Gastroesophageal sphincter (tissue), 4 donors: Measurements from ENCODE around the gene HNRNPUL1. TPM values are rescaled to one million over a fixed set of nuclear protein-coding genes. Genes with fewer than 3 reads are reported as not detected.
A peak's percentile ranks its signal among the peaks of the same experiment; 100 is the strongest.

Experiments
- ATAC-seq: fragments of 150-250 bp; one replicate; pipeline ENCODE4 v1.9.1; 2016; ENCODE audit warnings: mild to moderate bottlenecking, moderate library complexity
- H3K27ac ChIP-seq, 4 donors: fragments of 200-600 bp; sonication (generic) in 3 of 4; 1 replicate in 3 of 4; 2 replicates in 1 of 4; pipeline ENCODE4 v1.5.1; 2016 to 2019
- H3K27me3 ChIP-seq: fragments of 200-600 bp; sonication (generic); one replicate; pipeline ENCODE4 v1.5.1; 2019
- H3K36me3 ChIP-seq, 2 donors: fragments of 200-600 bp; sonication (generic); one replicate each; pipeline ENCODE4 v1.5.1; 2019; ENCODE audit warnings: control low read depth in 1 of 2
- H3K4me1 ChIP-seq, 3 donors: fragments of 200-600 bp; sonication (generic); 1 replicate in 2 of 3; 2 replicates in 1 of 3; pipeline ENCODE4 v1.5.1; 2016 to 2019; ENCODE audit warnings: control low read depth in 2 of 3
- H3K4me3 ChIP-seq, 2 donors: fragments of 200-600 bp; sonication (generic); one replicate each; pipeline ENCODE4 v1.5.1; 2019; ENCODE audit warnings: mild to moderate bottlenecking in 1 of 2, moderate library complexity in 1 of 2
- H3K9me3 ChIP-seq, 3 donors: fragments of 200-600 bp; sonication (generic); one replicate each; pipeline ENCODE4 v1.5.1; 2017 to 2019; ENCODE audit warnings: control low read depth in 2 of 3
- CTCF ChIP-seq, 4 experiments: fragments of 200-600 bp in 2 of 4; fragments of 450-650 bp in 2 of 4; sonication (generic) in 1 of 4; IDR thresholded peaks; one replicate each; pipeline ENCODE4 v1.5.1; 2017 to 2019; ENCODE audit warnings: antibody characterized with exemption in 4 of 4, mild to moderate bottlenecking in 2 of 4, moderate library complexity in 2 of 4
- EP300 ChIP-seq: sonication (generic); formaldehyde crosslinking; IDR thresholded peaks from one replicate; pipeline ENCODE4 v1.6.1; 2017; ENCODE audit warnings: antibody characterized with exemption, mild to moderate bottlenecking
- POLR2A ChIP-seq, 2 donors: fragments of 450-650 bp; IDR thresholded peaks; one replicate each; pipeline ENCODE4 v1.6.1; 2017; ENCODE audit warnings: antibody characterized with exemption in 2 of 2, mild to moderate bottlenecking in 2 of 2, moderate library complexity in 1 of 2
- POLR2AphosphoS5 ChIP-seq: sonication (generic); formaldehyde crosslinking; IDR thresholded peaks from one replicate; pipeline ENCODE4 v1.6.1; 2017; ENCODE audit warnings: antibody characterized with exemption
- WGBS, 2 donors: methylation state at CpG; one replicate each; pipeline ENCODE4 v1.1.5; 2018; ENCODE audit warnings: low coverage in 1 of 2; 5-methylcytosine and 5-hydroxymethylcytosine counted together
- total RNA-seq, 4 donors: library from RNA; depleted of rRNA; stranded (reverse); fragments of >200 nt; gene quantifications; one replicate each; pipeline ENCODE4 v1.1.0, GENCODE V29; 2016

HNRNPUL1 gene
- total RNA-seq, 4 donors from 2014 or later = 142 to 204 (median 160) TPM

- TF ChIP-seq CTCF (IDR thresholded peaks at IDR 0.05) (no peak), POLR2A (IDR thresholded peaks at IDR 0.05) (peak in 1 of 2 donors; percentile 16), POLR2AphosphoS5 (peak; percentile 38)
- Histone ChIP-seq H3K4me3 (no peak overlapping the region), H3K9me3 (no peaks in the 10 kb centered on the region), H3K4me1 (peaks cover 9 to 63% (median 39%) of the 10 kb centered on the region in 3 donors), H3K27ac (peak overlapping the region; percentile 24 to 82 (median 79)), H3K36me3 (peaks cover 1 to 80% of the 10 kb centered on the region in 2 donors), H3K27me3 (no peaks in the 10 kb centered on the region)
- WGBS, 2 donors = 8 to 15% methylated on average over 3 to 4 of the region's 4 CpGs
- peak; percentile 76 for ATAC-seq
These were observed 34.3 kb downstream of the HNRNPUL1 start for GRCh38 chr19:41298348-41298964.

- ATAC-seq = peak; percentile 25
- no peaks in the 10 kb centered on the region for H3K9me3 ChIP-seq
- peaks cover 0 to 80% of the 10 kb centered on the region in 2 donors for H3K36me3 ChIP-seq
- TF ChIP-seq POLR2AphosphoS5 (peak; percentile 29), EP300 (no peak)
- H3K27me3 ChIP-seq = no peaks in the 10 kb centered on the region
- H3K27ac ChIP-seq = peak overlapping the region; percentile 24 to 82 (median 79)
- WGBS, 2 donors = 21 to 36% methylated on average over 6 to 10 of the region's 10 CpGs
- peaks cover 9 to 63% (median 39%) of the 10 kb centered on the region in 3 donors for H3K4me1 ChIP-seq
- H3K4me3 ChIP-seq = no peak overlapping the region
These were observed 35.0 kb downstream of the HNRNPUL1 start for GRCh38 chr19:41299046-41299754.

- peak overlapping the region; percentile 24 to 82 (median 79) for H3K27ac ChIP-seq
- H3K4me1 ChIP-seq = peaks cover 9 to 68% (median 39%) of the 10 kb centered on the region in 3 donors
- H3K9me3 ChIP-seq = no peaks in the 10 kb centered on the region
- no peak overlapping the region for H3K4me3 ChIP-seq
- 17% methylated on average over 2 of the region's 4 CpGs; no CpG with 5 or more reads in 1 of the 2 donors for WGBS, 2 donors
- ATAC-seq = peak; percentile 53
- H3K27me3 ChIP-seq = no peaks in the 10 kb centered on the region
- peaks cover 0 to 80% of the 10 kb centered on the region in 2 donors for H3K36me3 ChIP-seq
- TF ChIP-seq EP300 (no peak), POLR2AphosphoS5 (peak; percentile 80)
These were observed 35.5 kb downstream of the HNRNPUL1 start for GRCh38 chr19:41299755-41300089.

GRCh38 chr19:41300555-41300954 lies 36.4 kb downstream of the HNRNPUL1 start:
- TF ChIP-seq POLR2AphosphoS5 (no peak), CTCF (IDR thresholded peaks at IDR 0.05) (no peak), POLR2A (IDR thresholded peaks at IDR 0.05) (no peak), EP300 (no peak)
- Histone ChIP-seq H3K9me3 (no peaks in the 10 kb centered on the region), H3K4me1 (peaks cover 9 to 68% (median 39%) of the 10 kb centered on the region in 3 donors), H3K36me3 (peaks cover 0 to 80% of the 10 kb centered on the region in 2 donors), H3K4me3 (no peak overlapping the region), H3K27me3 (no peaks in the 10 kb centered on the region), H3K27ac (peak overlapping the region; percentile 24 to 82 (median 79))
- WGBS, 2 donors = 75 to 85% methylated on average over 4 to 6 of the region's 6 CpGs
- ATAC-seq = no peak

- H3K4me3 ChIP-seq = peak overlapping the region in 1 of 2 donors; percentile 14
- H3K27ac ChIP-seq = peak overlapping the region in 2 of 4 donors; percentile 47 to 61
- H3K36me3 ChIP-seq = peaks cover 0 to 79% of the 10 kb centered on the region in 2 donors
- WGBS, 2 donors = 73 to 81% methylated on average over 4 of the region's 21 CpGs
- H3K4me1 ChIP-seq = peaks cover 0 to 58% (median 31%) of the 10 kb centered on the region in 3 donors
- H3K9me3 ChIP-seq = no peaks in the 10 kb centered on the region
- no peak for ATAC-seq
- TF ChIP-seq CTCF (IDR thresholded peaks at IDR 0.05) (no peak), POLR2AphosphoS5 (no peak), EP300 (no peak), POLR2A (IDR thresholded peaks at IDR 0.05) (no peak)
- no peaks in the 10 kb centered on the region for H3K27me3 ChIP-seq
These were observed 38.6 kb downstream of the HNRNPUL1 start for GRCh38 chr19:41302624-41303351.
